GM12873 (cell line): ENCODE results near the gene CDC42SE1.

Source experiments
- CTCF ChIP-seq: IDR thresholded peaks from 2 replicates; pipeline ENCODE4 v1.5.1; 2012; ENCODE audit warnings: low read depth, mild to moderate bottlenecking, moderate library complexity, low read length, control low read depth; ENCODE audit not compliant: insufficient read depth; ENCODE audit errors: missing control alignments

CDC42SE1 gene, protein sequence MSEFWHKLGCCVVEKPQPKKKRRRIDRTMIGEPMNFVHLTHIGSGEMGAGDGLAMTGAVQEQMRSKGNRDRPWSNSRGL

DNA sequence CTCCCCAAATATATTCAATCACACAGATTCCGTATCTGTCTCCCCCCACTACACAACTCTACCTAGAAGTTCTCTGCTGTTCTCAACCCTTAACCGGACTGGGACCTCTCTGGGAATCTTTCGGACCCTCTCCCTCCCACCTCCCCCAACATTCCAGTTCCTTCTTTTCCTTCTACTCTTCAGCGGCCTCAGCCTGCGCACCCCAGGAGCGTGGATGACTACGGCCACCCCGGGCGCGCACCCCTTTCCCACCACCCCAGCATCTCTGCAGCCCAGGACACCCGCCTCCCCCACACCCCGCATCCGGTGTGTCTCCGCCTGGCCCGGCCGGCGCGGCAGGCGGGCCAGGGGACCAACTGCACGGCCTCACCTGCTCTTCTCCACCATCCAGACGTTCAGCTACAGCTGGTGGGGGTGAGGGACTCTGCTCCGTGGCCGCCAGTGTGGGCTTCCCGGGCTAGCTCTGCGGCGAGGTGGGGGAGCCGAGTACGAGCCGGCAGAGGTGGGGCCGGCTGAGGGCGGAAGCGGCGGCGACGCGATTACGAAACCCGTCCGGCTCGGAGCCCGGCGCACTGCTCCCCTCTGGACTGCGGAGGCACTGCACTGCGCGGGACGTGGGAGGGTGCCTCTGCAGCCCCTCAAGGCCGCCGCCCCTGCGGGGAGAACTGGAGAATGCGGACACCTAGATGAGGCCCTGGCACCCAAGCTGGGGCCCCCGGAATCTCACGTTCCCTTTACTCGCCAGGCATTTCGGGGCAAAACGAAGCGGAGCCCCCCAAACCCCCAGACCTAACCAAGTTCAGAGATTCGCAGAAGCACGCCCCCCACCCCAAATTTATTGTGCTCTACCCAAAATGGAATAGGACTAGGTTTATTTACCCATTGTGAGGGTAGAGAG, at the start of gene CDC42SE1:
CDC42SE1 (minus strand) TSS at position 514 of the 898 bp plus-strand sequence. CDS start 3,892 bp downstream, outside the sequence.
- TF ChIP-seq CTCF: peak; percentile 86

DNA sequence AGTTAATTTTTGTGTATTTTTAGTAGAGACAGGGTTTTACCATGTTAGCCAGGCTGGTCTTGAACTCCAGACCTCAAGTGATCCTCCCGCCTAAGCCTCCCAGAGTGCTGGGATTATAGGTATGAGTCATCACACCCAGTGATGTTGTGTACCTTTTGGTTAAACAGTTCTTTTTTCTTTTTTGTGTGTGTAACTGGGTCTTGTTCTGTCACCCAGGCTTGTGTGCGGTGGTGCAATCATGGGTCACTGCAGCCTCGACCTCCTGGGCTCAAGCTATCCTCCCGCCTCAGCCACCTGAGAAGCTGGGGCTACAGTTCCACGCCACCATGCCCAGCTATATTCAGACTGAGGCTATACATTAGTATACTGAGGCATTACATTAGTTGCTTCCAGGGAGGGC, 48.9 kb upstream of the CDC42SE1 start:
- no peak for TF ChIP-seq CTCF

DNA sequence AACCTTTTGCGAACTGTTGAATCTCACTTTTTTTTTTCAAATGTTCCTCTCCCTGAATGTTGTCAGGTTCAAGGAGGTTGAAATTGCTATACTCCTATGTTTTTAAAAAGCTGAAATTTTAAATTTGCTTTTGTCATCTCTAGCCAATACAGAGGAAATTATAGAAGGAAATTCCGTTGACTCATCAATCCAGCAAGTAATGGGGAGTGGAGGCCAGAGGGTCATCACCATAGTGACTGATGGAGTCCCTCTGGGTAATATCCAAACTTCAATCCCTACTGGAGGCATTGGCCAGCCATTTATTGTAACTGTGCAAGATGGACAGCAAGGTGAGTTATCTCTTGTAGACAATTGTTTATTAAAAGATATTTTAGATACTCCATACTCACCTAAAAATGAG, 47.5 kb upstream of the CDC42SE1 start:
- no peak for TF ChIP-seq CTCF

DNA sequence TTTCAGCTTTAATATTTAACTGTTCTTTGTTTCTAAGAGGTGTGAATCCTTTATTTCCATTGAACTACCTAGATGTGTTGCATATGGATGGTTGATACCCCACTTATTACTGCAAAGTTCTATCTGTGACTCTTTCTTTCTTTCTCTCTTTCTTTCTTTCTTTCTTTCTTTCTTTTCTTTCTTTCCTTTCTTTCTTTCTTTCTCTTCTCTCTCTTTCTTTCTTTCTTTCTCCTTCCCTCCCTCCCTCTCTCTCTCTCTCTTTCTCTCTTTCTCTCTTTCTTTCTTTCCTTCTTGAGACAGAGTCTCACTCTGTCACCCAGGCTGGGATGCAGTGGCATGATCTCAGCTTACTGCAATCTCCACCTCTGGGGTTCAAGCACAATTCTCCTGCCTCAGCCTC, 45.2 kb upstream of the CDC42SE1 start:
- TF ChIP-seq CTCF: no peak

DNA sequence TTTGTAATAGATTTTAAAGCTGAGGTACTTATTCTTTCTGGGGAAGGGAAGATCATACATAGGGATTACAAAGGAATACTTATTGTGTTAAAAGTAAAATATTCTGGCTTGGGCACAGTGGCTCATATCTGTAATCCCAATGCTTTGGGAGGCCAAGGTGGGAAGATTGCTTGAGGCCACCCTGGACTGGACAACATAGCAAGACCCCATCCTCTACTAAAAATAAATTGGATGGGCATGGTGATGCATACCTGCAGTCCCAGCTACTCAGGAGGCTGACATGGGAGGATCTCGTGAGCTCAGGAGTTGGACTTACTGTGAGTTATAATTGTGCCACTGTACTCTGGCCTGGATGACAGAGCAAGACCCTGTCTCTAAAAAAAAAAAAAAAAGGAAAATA, 38.7 kb upstream of the CDC42SE1 start:
- no peak for TF ChIP-seq CTCF

DNA sequence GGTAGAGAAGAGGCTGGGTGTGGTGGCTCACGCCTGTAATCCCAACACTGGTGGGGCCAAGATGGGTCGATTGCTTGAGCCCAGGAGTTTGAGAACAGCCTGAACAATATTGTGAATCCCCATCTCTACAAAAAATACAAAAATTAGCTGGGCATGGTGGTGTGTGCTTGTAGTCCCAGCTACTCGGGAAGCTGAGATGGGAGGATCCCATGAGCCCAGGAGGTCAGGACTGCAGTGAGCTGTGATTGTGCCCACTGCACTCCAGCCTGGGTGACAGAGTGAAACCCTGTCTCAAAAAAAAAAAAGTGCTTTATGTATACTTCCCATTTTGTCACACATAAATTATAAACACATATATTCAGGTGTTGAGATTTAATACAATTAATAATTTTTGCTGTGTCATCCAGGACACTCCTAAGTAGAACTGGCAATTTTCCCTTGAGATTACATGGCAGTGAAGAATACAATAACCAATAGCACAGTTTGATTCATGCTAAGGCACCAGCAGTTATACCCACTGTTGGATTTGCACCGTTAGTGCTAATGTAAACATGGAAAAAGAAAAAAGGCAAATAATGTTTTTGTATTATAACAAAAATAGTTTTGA, 26.6 kb upstream of the CDC42SE1 start:
- TF ChIP-seq CTCF: no peak

DNA sequence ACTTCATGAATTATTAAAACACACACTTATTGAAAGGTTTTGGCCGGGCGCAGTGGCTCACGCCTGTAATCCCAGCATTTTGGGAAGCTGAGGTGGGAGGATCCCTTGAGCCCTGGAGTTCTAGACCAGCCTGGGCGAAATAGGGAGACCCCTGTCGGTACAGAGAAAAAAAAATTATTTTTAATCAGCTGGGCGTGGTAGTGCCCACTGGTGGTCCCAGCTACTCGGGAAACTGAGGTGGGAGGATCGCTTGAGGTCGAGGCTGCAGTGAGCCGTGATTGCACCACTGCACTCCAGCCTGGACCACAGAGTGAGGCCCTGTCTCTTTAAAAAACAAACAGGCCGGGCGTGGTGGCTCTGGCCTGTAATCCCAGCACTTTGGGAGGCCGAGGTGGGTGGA, 12.8 kb upstream of the CDC42SE1 start:
- no peak for TF ChIP-seq CTCF
